ENCODE results near the gene IQSEC1.

Gene IQSEC1

DNA sequence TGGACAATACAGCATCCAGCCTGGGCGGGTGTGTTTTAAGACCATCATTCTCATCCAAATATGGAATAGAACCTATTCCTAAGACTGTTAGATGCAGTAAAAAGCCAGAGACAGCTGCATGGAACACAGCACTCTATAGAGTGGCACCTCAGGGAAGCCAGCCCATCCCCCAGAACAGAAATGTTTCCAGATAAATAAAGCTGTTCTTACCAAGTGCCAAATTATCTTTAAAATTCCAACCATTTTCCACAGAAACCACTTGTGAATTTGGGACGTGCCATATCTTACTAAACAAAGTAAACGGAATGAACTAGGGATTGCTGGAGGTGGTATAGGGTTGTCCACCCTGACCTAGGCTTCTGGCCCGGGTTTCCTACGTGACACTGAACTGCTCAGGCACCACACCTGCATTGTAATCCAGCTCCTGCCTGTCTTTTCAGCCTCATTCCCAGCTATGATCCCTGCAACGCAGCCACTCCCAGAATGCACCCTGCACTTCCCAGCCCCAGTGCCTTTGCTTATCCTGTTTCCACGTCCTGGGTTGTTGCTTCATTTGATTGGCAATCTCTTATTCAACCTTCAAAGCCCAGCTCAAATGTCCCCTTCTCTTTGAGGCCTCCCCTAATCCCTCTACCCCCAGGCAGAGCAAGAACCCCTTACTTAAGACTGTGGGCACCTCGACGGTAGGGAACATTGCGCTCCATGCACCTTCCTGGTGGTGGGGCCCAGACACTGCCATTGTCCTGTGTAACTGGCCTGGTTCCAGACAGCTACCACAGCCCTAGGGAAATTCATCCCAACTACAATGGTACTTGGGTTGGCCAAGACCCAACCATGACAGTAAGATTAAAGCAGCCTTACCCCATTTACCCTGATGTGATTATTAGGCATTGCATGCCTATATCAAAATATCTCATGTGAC is 100.2 kb downstream of the IQSEC1 start:
- Mint-ChIP-seq H3K27ac (no peak overlapping the region), H3K36me3 (ENCODE audit: low read depth) (peaks cover 19% of the 10 kb centered on the region), H3K4me1 (ENCODE audit: low read depth) (peaks cover 15% of the 10 kb centered on the region), H3K27me3 (ENCODE audit: low read depth) (no peaks in the 10 kb centered on the region), H3K4me3 (no peak overlapping the region), H3K9me3 (no peaks in the 10 kb centered on the region)
- DNase-seq (ENCODE audit: low spot score): no peak

DNA sequence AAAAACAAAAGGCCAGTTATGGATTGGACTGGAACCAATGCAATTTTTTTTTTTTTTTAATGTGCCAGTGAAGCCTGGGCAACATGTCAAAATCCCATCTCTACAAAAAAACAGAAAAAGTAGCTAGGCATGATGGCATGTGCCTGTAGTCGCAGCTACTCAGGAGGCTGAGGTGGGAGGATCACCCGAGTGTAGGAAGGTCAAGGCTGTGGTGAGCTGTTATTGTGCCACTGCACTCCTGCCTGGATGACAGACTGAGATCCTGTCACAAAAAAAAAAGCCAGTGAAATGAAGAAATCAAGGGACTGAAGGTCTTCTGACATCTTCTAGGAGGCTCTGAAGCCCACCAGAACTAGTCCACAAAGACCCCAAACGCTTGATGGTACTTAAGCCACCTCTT is 101.2 kb downstream of the IQSEC1 start:
- no peak for DNase-seq (ENCODE audit: low spot score)
- Mint-ChIP-seq H3K36me3 (ENCODE audit: low read depth) (peaks cover 18% of the 10 kb centered on the region), H3K27me3 (ENCODE audit: low read depth) (no peaks in the 10 kb centered on the region), H3K4me1 (ENCODE audit: low read depth) (peaks cover 18% of the 10 kb centered on the region), H3K9me3 (no peaks in the 10 kb centered on the region), H3K27ac (no peak overlapping the region), H3K4me3 (no peak overlapping the region)

- DNase-seq (ENCODE audit: low spot score): no peak
- H3K4me1 Mint-ChIP-seq (ENCODE audit: low read depth): peaks cover 26% of the 10 kb centered on the region
- H3K4me3 Mint-ChIP-seq: no peak overlapping the region
- no peaks in the 10 kb centered on the region for H3K27me3 Mint-ChIP-seq (ENCODE audit: low read depth)
- no peaks in the 10 kb centered on the region for H3K9me3 Mint-ChIP-seq
- H3K36me3 Mint-ChIP-seq (ENCODE audit: low read depth): peaks cover 18% of the 10 kb centered on the region
- H3K27ac Mint-ChIP-seq: no peak overlapping the region
These were observed 102.5 kb downstream of the IQSEC1 start for GRCh38 chr3:12970684-12971083.

GRCh38 chr3:12969486-12969885 is 103.7 kb downstream of the IQSEC1 start:
- H3K4me1 Mint-ChIP-seq (ENCODE audit: low read depth): peaks cover 35% of the 10 kb centered on the region
- H3K27ac Mint-ChIP-seq: no peak overlapping the region
- H3K4me3 Mint-ChIP-seq: no peak overlapping the region
- no peaks in the 10 kb centered on the region for H3K27me3 Mint-ChIP-seq (ENCODE audit: low read depth)
- DNase-seq (ENCODE audit: low spot score): no peak
- H3K36me3 Mint-ChIP-seq (ENCODE audit: low read depth): peaks cover 18% of the 10 kb centered on the region
- H3K9me3 Mint-ChIP-seq: no peaks in the 10 kb centered on the region

DNA sequence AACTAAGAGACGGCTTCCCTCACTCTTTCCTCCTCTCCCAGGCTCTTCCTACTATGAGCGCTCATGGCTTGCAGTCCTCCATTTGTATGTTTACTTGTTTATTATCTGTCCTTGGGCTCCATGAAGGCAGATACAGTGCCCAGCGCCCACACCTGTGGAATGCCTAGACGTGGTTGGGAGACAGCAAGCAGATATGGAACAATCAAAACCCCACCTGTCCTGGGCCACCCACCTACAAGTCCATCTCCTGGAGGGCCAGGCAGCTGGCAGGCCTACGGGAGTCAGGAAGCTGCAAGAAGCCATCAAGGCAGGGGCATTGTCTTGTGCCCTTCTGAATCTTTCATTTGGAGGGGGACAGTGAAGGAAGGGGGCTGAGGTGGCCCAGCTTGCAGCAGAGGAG is 104.7 kb downstream of the IQSEC1 start:
- Mint-ChIP-seq H3K4me3 (peak overlapping the region; percentile 47), H3K4me1 (ENCODE audit: low read depth) (peaks cover 39% of the 10 kb centered on the region), H3K9me3 (no peaks in the 10 kb centered on the region), H3K36me3 (ENCODE audit: low read depth) (peaks cover 18% of the 10 kb centered on the region), H3K27ac (no peak overlapping the region), H3K27me3 (ENCODE audit: low read depth) (no peaks in the 10 kb centered on the region)
- DNase-seq (ENCODE audit: low spot score): no peak

DNA sequence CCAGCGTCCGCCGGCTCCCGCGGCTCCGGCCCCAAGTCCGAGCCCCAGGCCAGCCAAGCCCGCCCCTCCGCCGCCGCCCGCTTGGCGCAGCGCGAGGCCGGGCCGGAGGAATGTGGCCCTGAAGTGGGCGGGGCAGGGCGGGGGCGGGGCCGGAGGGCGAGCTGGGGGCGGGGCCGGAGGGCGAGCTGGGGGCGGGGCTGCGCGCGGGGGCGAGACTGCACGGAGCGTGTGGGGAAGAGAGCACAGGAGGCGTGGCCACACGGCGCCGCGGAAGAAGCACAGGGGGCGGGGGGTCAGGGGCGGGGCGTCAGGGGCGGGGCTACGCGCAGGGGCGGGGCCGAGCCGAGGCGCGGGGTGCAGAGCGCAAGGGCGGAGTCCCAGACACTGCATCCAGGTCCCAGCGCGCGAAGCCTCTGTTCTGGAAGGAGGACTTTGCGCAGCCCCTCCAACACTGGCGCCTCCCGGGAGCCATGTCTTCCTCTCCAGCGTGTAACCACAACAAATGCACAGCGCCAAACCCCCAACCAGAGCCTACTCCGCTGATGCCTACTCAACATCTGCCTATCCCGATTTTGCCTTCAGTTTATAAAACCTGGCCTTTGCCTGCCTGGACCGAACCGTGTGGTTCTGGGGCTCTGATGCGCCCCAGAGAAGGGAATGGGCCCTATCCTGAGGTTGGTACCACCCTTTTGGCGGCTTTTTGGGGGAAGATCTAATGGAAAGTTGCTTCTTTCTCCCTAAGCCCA is 105.5 kb downstream of the IQSEC1 start:
- H3K4me3 Mint-ChIP-seq: peak overlapping the region; percentile 76
- peaks cover 18% of the 10 kb centered on the region for H3K36me3 Mint-ChIP-seq (ENCODE audit: low read depth)
- no peaks in the 10 kb centered on the region for H3K9me3 Mint-ChIP-seq
- peaks cover 45% of the 10 kb centered on the region for H3K4me1 Mint-ChIP-seq (ENCODE audit: low read depth)
- H3K27me3 Mint-ChIP-seq (ENCODE audit: low read depth): no peaks in the 10 kb centered on the region
- DNase-seq (ENCODE audit: low spot score): peak; percentile 81
- H3K27ac Mint-ChIP-seq: no peak overlapping the region

- DNase-seq (ENCODE audit: low spot score): no peak
- no peak overlapping the region for H3K27ac Mint-ChIP-seq
- peak overlapping the region; percentile 73 for H3K4me3 Mint-ChIP-seq
- H3K36me3 Mint-ChIP-seq (ENCODE audit: low read depth): peaks cover 17% of the 10 kb centered on the region
- no peaks in the 10 kb centered on the region for H3K27me3 Mint-ChIP-seq (ENCODE audit: low read depth)
- H3K9me3 Mint-ChIP-seq: no peaks in the 10 kb centered on the region
- H3K4me1 Mint-ChIP-seq (ENCODE audit: low read depth): peaks cover 50% of the 10 kb centered on the region
These were observed 106.2 kb downstream of the IQSEC1 start for GRCh38 chr3:12966847-12967605.

GRCh38 chr3:12965999-12966846 is 107.0 kb downstream of the IQSEC1 start:
- DNase-seq (ENCODE audit: low spot score): no peak
- H3K4me1 Mint-ChIP-seq (ENCODE audit: low read depth): peaks cover 57% of the 10 kb centered on the region
- H3K36me3 Mint-ChIP-seq (ENCODE audit: low read depth): peaks cover 19% of the 10 kb centered on the region
- H3K9me3 Mint-ChIP-seq: no peaks in the 10 kb centered on the region
- H3K27ac Mint-ChIP-seq: no peak overlapping the region
- H3K27me3 Mint-ChIP-seq (ENCODE audit: low read depth): no peaks in the 10 kb centered on the region
- peak overlapping the region; percentile 73 for H3K4me3 Mint-ChIP-seq

GRCh38 chr3:12964711-12965612 is 108.3 kb downstream of the IQSEC1 start:
- H3K4me1 Mint-ChIP-seq (ENCODE audit: low read depth): peaks cover 64% of the 10 kb centered on the region
- no peaks in the 10 kb centered on the region for H3K9me3 Mint-ChIP-seq
- no peaks in the 10 kb centered on the region for H3K27me3 Mint-ChIP-seq (ENCODE audit: low read depth)
- H3K4me3 Mint-ChIP-seq: no peak overlapping the region
- H3K27ac Mint-ChIP-seq: no peak overlapping the region
- H3K36me3 Mint-ChIP-seq (ENCODE audit: low read depth): peaks cover 14% of the 10 kb centered on the region
- DNase-seq (ENCODE audit: low spot score): no peak

GRCh38 chr3:12963922-12964701 is 109.1 kb downstream of the IQSEC1 start:
- H3K36me3 Mint-ChIP-seq (ENCODE audit: low read depth): peaks cover 12% of the 10 kb centered on the region
- H3K27ac Mint-ChIP-seq: no peak overlapping the region
- H3K27me3 Mint-ChIP-seq (ENCODE audit: low read depth): no peaks in the 10 kb centered on the region
- H3K4me1 Mint-ChIP-seq (ENCODE audit: low read depth): peaks cover 64% of the 10 kb centered on the region
- no peaks in the 10 kb centered on the region for H3K9me3 Mint-ChIP-seq
- no peak overlapping the region for H3K4me3 Mint-ChIP-seq
- DNase-seq (ENCODE audit: low spot score): no peak

DNA sequence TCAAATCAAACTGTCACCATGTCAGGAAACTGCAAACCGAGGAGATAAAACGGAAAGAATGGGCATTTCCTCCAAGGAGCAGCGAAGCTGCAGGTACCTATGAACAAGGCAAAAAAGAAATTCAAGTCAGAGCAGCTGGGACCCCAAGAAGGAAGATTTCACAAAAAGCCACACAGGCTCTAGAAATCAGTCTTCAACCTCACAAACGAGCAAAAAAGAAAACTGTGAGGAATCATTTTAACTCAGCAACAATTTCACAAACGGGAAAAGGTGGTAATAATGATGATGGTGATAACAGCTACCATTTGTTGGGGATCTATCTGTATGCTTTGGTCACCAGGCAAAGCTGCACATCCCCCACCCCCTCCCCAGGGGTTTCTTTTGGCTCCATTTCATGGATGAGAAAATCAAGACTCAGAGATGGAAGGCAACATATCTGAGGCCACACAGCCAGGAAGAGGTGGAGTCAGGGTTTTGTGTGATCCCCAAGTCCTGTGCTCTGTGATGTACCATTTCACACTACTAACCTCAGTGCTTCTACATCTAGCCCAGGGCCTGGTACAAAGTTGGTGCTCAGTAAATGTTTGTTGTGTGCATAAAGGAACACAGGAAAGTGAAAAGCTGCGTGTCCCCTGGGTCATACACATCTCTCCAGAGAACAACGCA is 109.9 kb downstream of the IQSEC1 start:
- Mint-ChIP-seq H3K36me3 (ENCODE audit: low read depth) (peaks cover 10% of the 10 kb centered on the region), H3K27me3 (ENCODE audit: low read depth) (no peaks in the 10 kb centered on the region), H3K4me1 (ENCODE audit: low read depth) (peaks cover 62% of the 10 kb centered on the region), H3K27ac (peak overlapping the region; percentile 44), H3K4me3 (peak overlapping the region; percentile 4), H3K9me3 (no peaks in the 10 kb centered on the region)
- peak; percentile 29 for DNase-seq (ENCODE audit: low spot score)
